H1 (cell line): ENCODE data around the gene CSNK1D. TPM values are rescaled to one million over a fixed set of nuclear protein-coding genes. Genes with fewer than 3 reads are reported as not detected.

Experiments
- CTCF ChIA-PET: fragments of 300-600 bp; sonication (Branson Sonifier 250); formaldehyde crosslinking; loops from one replicate; lab custom pipeline; 2021; ENCODE audit not compliant: partially characterized antibody; lab: Charles Lee
- POLR2A ChIA-PET: fragments of 300-600 bp; sonication (Branson Sonifier 250); formaldehyde crosslinking; loops from one replicate; lab custom pipeline; 2021; ENCODE audit warnings: inconsistent platforms; ENCODE audit not compliant: partially characterized antibody; lab: Charles Lee
- DNase-seq, 2 experiments: peaks; one replicate each; pipeline versions ENCODE4 v3.0.0 to v3.0.0-alpha.2; 2010 to 2022; ENCODE audit warnings: low spot score in 2 of 2, low read depth in 1 of 2, mixed read lengths in 1 of 2
- FAIRE-seq: peaks from 2 replicates; lab custom pipeline; 2011; peaks lifted over from hg19 to GRCh38; lab: Jason Lieb, UNC
- H2AFZ ChIP-seq: 2 replicates; pipeline ENCODE4 v1.8.1; 2012; ENCODE audit warnings: low read length, inconsistent platforms
- H2AK5ac ChIP-seq: 2 replicates; pipeline ENCODE4 v1.6.1; 2013; ENCODE audit warnings: low read depth, low read length
- H2BK120ac ChIP-seq: replicated peaks from 2 replicates; pipeline ENCODE3; 2013; ENCODE audit warnings: low read depth, low read length, inconsistent platforms
- H2BK12ac ChIP-seq: 2 replicates; pipeline ENCODE4 v1.6.1; 2013; ENCODE audit warnings: low read depth, low read length
- H2BK15ac ChIP-seq: 2 replicates; pipeline ENCODE4 v1.6.1; 2013; ENCODE audit warnings: low read length
- H2BK20ac ChIP-seq: 2 replicates; pipeline ENCODE4 v1.6.1; 2013; ENCODE audit warnings: low read length
- H2BK5ac ChIP-seq: 2 replicates; pipeline ENCODE4 v1.6.1; 2013; ENCODE audit warnings: low read depth, low read length
- H3K14ac ChIP-seq: 2 replicates; pipeline ENCODE4 v1.6.1; 2013; ENCODE audit warnings: inconsistent platforms; ENCODE audit not compliant: insufficient read length
- H3K18ac ChIP-seq: 2 replicates; pipeline ENCODE4 v1.6.1; 2013; ENCODE audit warnings: low read length; ENCODE audit errors: extremely low read depth
- H3K23ac ChIP-seq: 2 replicates; pipeline ENCODE4 v1.6.1; 2013; ENCODE audit warnings: inconsistent platforms; ENCODE audit not compliant: insufficient read length
- H3K23me2 ChIP-seq: 2 replicates; pipeline ENCODE4 v1.6.1; 2013; ENCODE audit warnings: low read depth, low read length
- H3K27ac ChIP-seq: 2 replicates; pipeline ENCODE4 v1.6.1; 2011; ENCODE audit warnings: low read depth, low read length, inconsistent platforms
- H3K27me3 ChIP-seq, 4 experiments: replicated peaks in 1 of 4; 1 replicate in 1 of 4; 2 replicates in 3 of 4; pipeline versions ENCODE4 v1.6.1 to v1.8.1; 2011 to 2013; ENCODE audit warnings: low read length in 3 of 4, mild to moderate bottlenecking in 3 of 4, inconsistent platforms in 2 of 4, mixed read lengths in 2 of 4, moderate library complexity in 1 of 4; ENCODE audit not compliant: control insufficient read depth in 3 of 4, insufficient read depth in 3 of 4; ENCODE audit errors: extremely low read depth in 1 of 4
- H3K36me3 ChIP-seq, 4 experiments: 2 replicates each; pipeline versions ENCODE4 v1.6.1 to v1.8.1; 2011 to 2013; ENCODE audit warnings: mild to moderate bottlenecking in 4 of 4, low read length in 3 of 4, moderate library complexity in 2 of 4, control low read depth in 1 of 4, inconsistent platforms in 1 of 4; ENCODE audit not compliant: insufficient read depth in 4 of 4, control insufficient read depth in 2 of 4
- H3K4ac ChIP-seq: replicated peaks from 2 replicates; pipeline ENCODE3; 2013; ENCODE audit warnings: low read length, low read depth, mixed read lengths, inconsistent platforms; ENCODE audit not compliant: insufficient read length
- H3K4me1 ChIP-seq, 4 experiments: replicated peaks in 1 of 4; 1 replicate in 1 of 4; 2 replicates in 3 of 4; pipeline versions ENCODE4 v1.6.1 to v1.8.1; 2011 to 2013; ENCODE audit warnings: low read length in 3 of 4, inconsistent platforms in 2 of 4, mixed read lengths in 1 of 4; ENCODE audit not compliant: insufficient read depth in 4 of 4, control insufficient read depth in 3 of 4
- H3K4me2 ChIP-seq, 2 experiments: 2 replicates each; pipeline versions ENCODE4 v1.6.1 to v1.8.1; 2011 to 2013; ENCODE audit warnings: low read depth in 2 of 2, low read length in 2 of 2, control low read depth in 1 of 2, inconsistent platforms in 1 of 2, mild to moderate bottlenecking in 1 of 2; ENCODE audit not compliant: insufficient read depth in 1 of 2
- H3K4me3 ChIP-seq, 4 experiments: fragments of 200-600, 300-600 bp in 1 of 4; sonication (generic), shearing (Covaris generic), sonication (Bioruptor Twin) in 1 of 4; 2 replicates each; pipeline versions ENCODE4 v1.5.1 to v1.8.1; 2011 to 2016; ENCODE audit warnings: low read length in 4 of 4, low read depth in 3 of 4, control low read depth in 2 of 4, inconsistent platforms in 2 of 4, mild to moderate bottlenecking in 2 of 4, mixed read lengths in 1 of 4, moderate library complexity in 1 of 4; ENCODE audit not compliant: insufficient read depth in 2 of 4; ENCODE audit errors: extremely low read depth in 1 of 4
- H3K56ac ChIP-seq: replicated peaks from 2 replicates; pipeline ENCODE3; 2013; ENCODE audit warnings: low read depth, mild to moderate bottlenecking, mixed read lengths, low read length, inconsistent platforms; ENCODE audit not compliant: insufficient read length
- H3K79me1 ChIP-seq: 2 replicates; pipeline ENCODE4 v1.6.1; 2013; ENCODE audit warnings: low read depth, low read length, control low read depth
- H3K79me2 ChIP-seq, 2 experiments: 2 replicates each; pipeline versions ENCODE4 v1.6.1 to v1.8.1; 2012 to 2013; ENCODE audit warnings: low read length in 2 of 2, mild to moderate bottlenecking in 2 of 2, inconsistent platforms in 1 of 2; ENCODE audit not compliant: insufficient read depth in 2 of 2, control insufficient read depth in 1 of 2
- H3K9ac ChIP-seq, 4 experiments: replicated peaks in 1 of 4; 1 replicate in 1 of 4; 2 replicates in 3 of 4; pipeline versions ENCODE4 v1.6.1 to v1.8.1; 2011 to 2013; ENCODE audit warnings: low read depth in 3 of 4, low read length in 3 of 4, control low read depth in 2 of 4, mild to moderate bottlenecking in 2 of 4, moderate library complexity in 2 of 4, inconsistent platforms in 1 of 4; ENCODE audit errors: extremely low read depth in 1 of 4
- H3K9me3 ChIP-seq, 2 experiments: 2 replicates each; pipeline versions ENCODE4 v1.6.1 to v1.8.1; 2012 to 2013; ENCODE audit warnings: mild to moderate bottlenecking in 2 of 2, moderate library complexity in 2 of 2, control low read depth in 1 of 2, inconsistent platforms in 1 of 2, low read depth in 1 of 2, low read length in 1 of 2, mixed read lengths in 1 of 2; ENCODE audit not compliant: insufficient read depth in 2 of 2
- H4K20me1 ChIP-seq, 2 experiments: replicated peaks in 1 of 2; 2 replicates each; pipeline versions ENCODE3 to v1.8.1; 2011 to 2013; ENCODE audit warnings: inconsistent platforms in 2 of 2, low read length in 2 of 2, mild to moderate bottlenecking in 1 of 2; ENCODE audit not compliant: insufficient read depth in 2 of 2, control insufficient read depth in 1 of 2
- H4K5ac ChIP-seq: 2 replicates; pipeline ENCODE4 v1.6.1; 2013; ENCODE audit warnings: low read length, low read depth, mixed read lengths, inconsistent platforms; ENCODE audit not compliant: insufficient read length
- H4K8ac ChIP-seq: 2 replicates; pipeline ENCODE4 v1.8.0; 2013; ENCODE audit warnings: mild to moderate bottlenecking, moderate library complexity, low read length, inconsistent platforms; ENCODE audit not compliant: insufficient read depth; ENCODE audit errors: extremely low read depth
- H4K91ac ChIP-seq: replicated peaks from 2 replicates; pipeline ENCODE3; 2013; ENCODE audit warnings: low read length, mixed read lengths, inconsistent platforms; ENCODE audit not compliant: insufficient read length
- ATF2 ChIP-seq: IDR thresholded peaks from 2 replicates; pipeline ENCODE4 v1.6.1; 2012; ENCODE audit warnings: low read length, inconsistent platforms
- CREB1 ChIP-seq: IDR thresholded peaks from 2 replicates; pipeline ENCODE4 v1.6.1; 2012; ENCODE audit warnings: inconsistent platforms
- FOSL1 ChIP-seq: IDR thresholded peaks from 2 replicates; pipeline ENCODE4 v1.6.1; 2011; ENCODE audit warnings: mild to moderate bottlenecking, low read depth, low read length, moderate library complexity; ENCODE audit not compliant: insufficient read depth
- GTF2F1 ChIP-seq: IDR thresholded peaks from 2 replicates; pipeline ENCODE4 v1.6.1; 2012; ENCODE audit warnings: low read depth, low read length, improper control_type of control experiment, borderline replicate concordance
- HDAC6 ChIP-seq: IDR thresholded peaks from one replicate; pipeline ENCODE4 v1.7.1; 2012; ENCODE audit warnings: low read depth, mild to moderate bottlenecking, inconsistent platforms, low read length, moderate library complexity
- JUN ChIP-seq: IDR thresholded peaks from 2 replicates; pipeline ENCODE4 v1.6.1; 2011; ENCODE audit warnings: low read depth, mild to moderate bottlenecking, improper control_type of control experiment, low read length
- PHF8 ChIP-seq: fragments of 200-600 bp; sonication (generic); conservative IDR thresholded peaks from 2 replicates; pipeline ENCODE4 v1.7.1; 2012; ENCODE audit warnings: low read depth, mild to moderate bottlenecking, inconsistent platforms, low read length, moderate library complexity
- SP4 ChIP-seq: IDR thresholded peaks from 2 replicates; pipeline ENCODE4 v1.6.1; 2012; ENCODE audit warnings: low read length, inconsistent platforms
- SRF ChIP-seq: IDR thresholded peaks from 2 replicates; pipeline ENCODE4 v1.6.1; 2011; ENCODE audit warnings: mild to moderate bottlenecking, low read depth, low read length, moderate library complexity
- ZNF274 ChIP-seq: IDR thresholded peaks from 2 replicates; pipeline ENCODE4 v1.7.0; 2012; ENCODE audit warnings: low read length, borderline replicate concordance; ENCODE audit errors: extremely low read depth
- WGBS, 2 experiments: shearing (Covaris generic) in 1 of 2; methylation state at CpG; one replicate each; pipeline versions ENCODE4 v1.1.6 to v1.1.7; 2013 to 2015; ENCODE audit warnings: low lambda C conversion rate in 2 of 2, mixed read lengths in 2 of 2, inconsistent platforms in 1 of 2, low coverage in 1 of 2, missing lambda C conversion rate in 1 of 2; ENCODE audit not compliant: insufficient replicate concordance in 2 of 2, insufficient coverage in 1 of 2, insufficient read length in 1 of 2; ENCODE audit errors: extremely low coverage in 1 of 2, missing lambda C conversion rate in 1 of 2; 5-methylcytosine and 5-hydroxymethylcytosine counted together
- polyA plus RNA-seq, 7 experiments: library from polyadenylated mRNA; depleted of rRNA in 3 of 7; stranded (reverse) in 5 of 7; unstranded in 2 of 7; fragments of >200 nt in 5 of 7; fragments of 200-250 nt in 2 of 7; gene quantifications; 1 replicate in 5 of 7; 2 replicates in 1 of 7; 4 replicates in 1 of 7; pipeline versions ENCODE4 v1.2.1 to v1.2.3, GENCODE V29; 2011 to 2013; ENCODE audit warnings: missing spikeins in 2 of 7, mixed read lengths in 2 of 7
- total RNA-seq: library from RNA; stranded (reverse); fragmentation: NEBNext Ultra II Directional; extraction: Animal tissue kit (Norgen Biotek cat#: 25700); gene quantifications from 2 replicates; pipeline ENCODE4 v1.2.1, GENCODE V29; 2021

Gene CSNK1D
- total and polyA plus RNA-seq, 2 of the 8 experiments (the other 6 are each of a cell fraction or from before 2014, with no cell fraction given), result 73.5 to 103 TPM

GRCh38 chr17:82241926-82242697, 31.4 kb downstream of the CSNK1D start:
- peaks cover 30 to 41% of the 10 kb centered on the region in 2 experiments for H4K20me1 ChIP-seq
- H3K18ac ChIP-seq, result no peak overlapping the region
- H3K23me2 ChIP-seq, result no peaks in the 10 kb centered on the region
- no peak overlapping the region for H3K14ac ChIP-seq
- H3K27me3 ChIP-seq, result no peaks in the 10 kb centered on the region
- POLR2A ChIA-PET, result interaction anchor here (0.8 to 2.4 kb wide), 13 partner anchors 9 to 260 kb away, joined by 3 to 10 read pairs (median 4); partner anchors contain the start of genes CCDC57, CSNK1D and SLC16A3
- peaks cover 0 to 12% of the 10 kb centered on the region in 2 experiments; a peak in 1 of 4 replicates for H3K79me2 ChIP-seq
- no peak overlapping the region for H3K56ac ChIP-seq
- no peak overlapping the region for H4K5ac ChIP-seq
- H3K4me2 ChIP-seq, result no peak overlapping the region
- H2BK15ac ChIP-seq, result no peak overlapping the region
- no peak overlapping the region for H2AFZ ChIP-seq
- peaks cover 0 to 3% (median 0%) of the 10 kb centered on the region in 4 experiments; a peak in 1 of 7 replicates for H3K4me1 ChIP-seq
- CTCF ChIA-PET, result interaction anchor here (0.7 to 2.3 kb wide), 10 partner anchors 9 to 649 kb away, joined by 3 to 12 read pairs (median 4); partner anchors contain the start of gene SLC16A3
- no peak overlapping the region for H2BK120ac ChIP-seq
- FAIRE-seq (no peak), DNase-seq (no peak)
- no peak overlapping the region for H3K27ac ChIP-seq
- no peaks in the 10 kb centered on the region; a peak in 1 of 4 replicates for H3K9me3 ChIP-seq
- H2BK20ac ChIP-seq, result no peak overlapping the region
- no peak overlapping the region for H2AK5ac ChIP-seq
- no peak overlapping the region for H2BK5ac ChIP-seq
- no peak overlapping the region for H4K91ac ChIP-seq
- no peak overlapping the region for H4K8ac ChIP-seq
- WGBS, 2 experiments, result 91% methylated on average over 8 of the region's 20 CpGs; no CpG with 5 or more reads in 1 of the 2 experiments
- no peak overlapping the region for H3K4ac ChIP-seq
- no peak overlapping the region for H3K9ac ChIP-seq
- no peak overlapping the region for H3K23ac ChIP-seq
- H3K4me3 ChIP-seq, result no peak overlapping the region
- H3K36me3 ChIP-seq, result peaks cover 21 to 56% (median 43%) of the 10 kb centered on the region in 4 experiments
- H3K79me1 ChIP-seq, result peaks cover 12% of the 10 kb centered on the region
- H2BK12ac ChIP-seq, result no peak overlapping the region
- TF ChIP-seq HDAC6, result no peak
- TF ChIP-seq GTF2F1, result no peak
- TF ChIP-seq PHF8, result no peak
- no peak for TF ChIP-seq JUN
- no peak for TF ChIP-seq ATF2
- no peak for TF ChIP-seq FOSL1
- no peak for TF ChIP-seq SP4
- TF ChIP-seq SRF, result no peak
- TF ChIP-seq CREB1, result no peak
- no peak for TF ChIP-seq ZNF274
